HS-27A (cell line): ENCODE data around the gene PIGU.
"Not testable (repeated sequence)": the region's sequence is repeated elsewhere in the genome, so short reads cannot be mapped to it uniquely, and the experiment has no call there.

ENCODE experiments used
- DNase-seq: peaks from one replicate; pipeline ENCODE4 v3.0.0-alpha.2; 2012; ENCODE audit warnings: low read depth, missing footprints

PIGU gene

GRCh38 chr20:34676642-34677373 is at the start of gene PIGU:
Gene PIGU, minus strand, starts transcription at chr20:34677092. Its CDS starts 7 bp downstream, at chr20:34677085.
- DNase-seq = peak; percentile 90

- DNase-seq = no peak
Observed at GRCh38 chr20:34724172-34724571, 47.3 kb upstream of the PIGU start.

- not testable (repeated sequence) for DNase-seq
Observed at GRCh38 chr20:34722560-34722959, 45.7 kb upstream of the PIGU start.

- DNase-seq = no peak
Observed at GRCh38 chr20:34720266-34720665, 43.4 kb upstream of the PIGU start.

GRCh38 chr20:34719242-34720017 is 42.5 kb upstream of the PIGU start:
- DNase-seq = not testable (repeated sequence)

GRCh38 chr20:34717230-34718095 is 40.6 kb upstream of the PIGU start:
- no peak for DNase-seq

GRCh38 chr20:34716921-34717229 is 40.0 kb upstream of the PIGU start:
- no peak for DNase-seq

- DNase-seq = no peak
Observed at GRCh38 chr20:34715384-34715783, 38.5 kb upstream of the PIGU start.

- DNase-seq = not testable (repeated sequence)
Observed at GRCh38 chr20:34713944-34714515, 37.1 kb upstream of the PIGU start.

- DNase-seq = peak; percentile 99
Observed at GRCh38 chr20:34713194-34713943, 36.5 kb upstream of the PIGU start.

- no peak for DNase-seq
Observed at GRCh38 chr20:34712525-34713192, 35.8 kb upstream of the PIGU start.

GRCh38 chr20:34711813-34712430 is 35.0 kb upstream of the PIGU start:
- DNase-seq = no peak

GRCh38 chr20:34710861-34711574 is 34.1 kb upstream of the PIGU start:
- DNase-seq = no peak

- no peak for DNase-seq
Observed at GRCh38 chr20:34710568-34710839, 33.6 kb upstream of the PIGU start.

GRCh38 chr20:34709831-34710567 is 33.1 kb upstream of the PIGU start:
- DNase-seq = no peak

- DNase-seq = peak; percentile 78
Observed at GRCh38 chr20:34709044-34709830, 32.3 kb upstream of the PIGU start.

- no peak for DNase-seq
Observed at GRCh38 chr20:34708621-34709043, 31.7 kb upstream of the PIGU start.
